ENCODE data around the gene THSD7B. TPM values are rescaled to one million over a fixed set of nuclear protein-coding genes. Genes with fewer than 3 reads are reported as not detected.

THSD7B gene
- total RNA-seq, 1 donor from 2014 or later, result 0.22 TPM

DNA sequence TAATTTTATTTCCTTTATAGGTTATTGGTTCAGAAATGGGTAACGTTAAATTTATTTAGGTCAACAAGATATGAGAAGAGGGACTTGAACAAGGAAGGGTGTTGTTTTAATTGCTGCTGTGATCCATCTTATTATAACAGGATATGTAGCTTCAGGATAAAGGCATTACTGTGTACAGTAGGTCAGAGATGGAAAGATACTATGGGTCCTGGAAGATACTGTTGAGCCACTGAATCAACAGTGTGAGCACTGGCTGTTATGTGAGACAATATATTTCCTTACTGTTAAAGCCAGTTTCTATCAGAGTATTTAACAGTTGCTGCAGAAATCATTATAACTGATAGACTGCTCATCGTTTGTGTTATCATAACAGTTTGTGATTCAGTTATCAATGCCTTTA lies 414.7 kb downstream of the THSD7B start:
- H3K27me3 Mint-ChIP-seq (ENCODE audit: low read depth), result no peaks in the 10 kb centered on the region
- no peak overlapping the region for H3K4me3 Mint-ChIP-seq
- no peaks in the 10 kb centered on the region for H3K36me3 Mint-ChIP-seq
- TF ChIP-seq, protein P1, sequence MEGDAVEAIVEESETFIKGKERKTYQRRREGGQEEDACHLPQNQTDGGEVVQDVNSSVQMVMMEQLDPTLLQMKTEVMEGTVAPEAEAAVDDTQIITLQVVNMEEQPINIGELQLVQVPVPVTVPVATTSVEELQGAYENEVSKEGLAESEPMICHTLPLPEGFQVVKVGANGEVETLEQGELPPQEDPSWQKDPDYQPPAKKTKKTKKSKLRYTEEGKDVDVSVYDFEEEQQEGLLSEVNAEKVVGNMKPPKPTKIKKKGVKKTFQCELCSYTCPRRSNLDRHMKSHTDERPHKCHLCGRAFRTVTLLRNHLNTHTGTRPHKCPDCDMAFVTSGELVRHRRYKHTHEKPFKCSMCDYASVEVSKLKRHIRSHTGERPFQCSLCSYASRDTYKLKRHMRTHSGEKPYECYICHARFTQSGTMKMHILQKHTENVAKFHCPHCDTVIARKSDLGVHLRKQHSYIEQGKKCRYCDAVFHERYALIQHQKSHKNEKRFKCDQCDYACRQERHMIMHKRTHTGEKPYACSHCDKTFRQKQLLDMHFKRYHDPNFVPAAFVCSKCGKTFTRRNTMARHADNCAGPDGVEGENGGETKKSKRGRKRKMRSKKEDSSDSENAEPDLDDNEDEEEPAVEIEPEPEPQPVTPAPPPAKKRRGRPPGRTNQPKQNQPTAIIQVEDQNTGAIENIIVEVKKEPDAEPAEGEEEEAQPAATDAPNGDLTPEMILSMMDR (IDR thresholded peaks at IDR 0.05; ENCODE audit: unreplicated experiment), result no peak
- H3K4me1 Mint-ChIP-seq, result peaks cover 20% of the 10 kb centered on the region
- no peak overlapping the region for H3K27ac Mint-ChIP-seq
- no peaks in the 10 kb centered on the region for H3K9me3 Mint-ChIP-seq
- no peak for DNase-seq (ENCODE audit: low spot score in 2 of 2, unreplicated experiment in 2 of 2)

DNA sequence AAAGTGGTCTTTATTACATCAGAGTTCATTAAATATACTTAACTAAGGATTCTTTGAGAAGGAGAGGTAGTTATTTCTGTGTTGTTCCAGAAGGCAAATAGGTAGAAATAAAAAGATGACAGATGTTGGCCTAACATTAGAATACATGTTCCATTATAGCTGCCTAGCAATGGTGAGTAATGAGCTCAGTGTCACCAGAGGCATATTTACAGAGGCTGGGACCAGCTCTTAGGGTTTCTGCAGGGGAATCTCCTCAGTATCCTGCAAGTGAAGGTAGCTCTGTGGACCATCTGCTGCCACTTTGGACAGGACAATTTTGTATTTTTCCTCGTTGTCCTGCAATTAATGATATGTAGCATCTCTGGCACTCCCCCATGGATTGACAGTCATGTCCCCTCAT lies 416.0 kb downstream of the THSD7B start:
- no peaks in the 10 kb centered on the region for H3K27me3 Mint-ChIP-seq (ENCODE audit: low read depth)
- H3K9me3 Mint-ChIP-seq, result peaks cover 7% of the 10 kb centered on the region
- H3K4me3 Mint-ChIP-seq, result no peak overlapping the region
- H3K27ac Mint-ChIP-seq, result no peak overlapping the region
- peaks cover 20% of the 10 kb centered on the region for H3K4me1 Mint-ChIP-seq
- no peaks in the 10 kb centered on the region for H3K36me3 Mint-ChIP-seq
- TF ChIP-seq, protein P1 (IDR thresholded peaks at IDR 0.05; ENCODE audit: unreplicated experiment), result no peak
- DNase-seq (ENCODE audit: low spot score in 2 of 2, unreplicated experiment in 2 of 2), result no peak

DNA sequence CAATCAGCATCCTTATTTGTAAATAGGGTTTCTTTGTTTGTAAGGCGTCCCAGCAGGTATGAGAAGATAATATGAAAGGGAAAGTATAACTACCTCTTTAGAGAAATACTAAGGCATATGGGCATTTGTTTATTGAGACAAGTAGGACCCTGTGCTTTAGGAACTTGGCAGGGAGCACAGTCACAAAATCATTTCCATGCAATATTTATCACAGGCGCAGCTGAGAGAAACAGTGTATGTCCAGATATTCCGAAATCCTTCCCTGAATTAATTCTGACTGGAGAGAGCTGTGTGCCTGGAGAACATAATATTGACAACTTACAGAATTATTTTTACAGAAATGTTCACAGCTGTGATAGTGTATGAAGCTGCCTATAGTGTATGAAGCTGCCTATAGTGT lies 416.7 kb downstream of the THSD7B start:
- Mint-ChIP-seq H3K27me3 (ENCODE audit: low read depth) (no peaks in the 10 kb centered on the region), H3K36me3 (no peaks in the 10 kb centered on the region), H3K4me1 (peaks cover 20% of the 10 kb centered on the region), H3K4me3 (no peak overlapping the region), H3K27ac (no peak overlapping the region), H3K9me3 (peaks cover 11% of the 10 kb centered on the region)
- DNase-seq (ENCODE audit: low spot score in 2 of 2, unreplicated experiment in 2 of 2), result no peak
- TF ChIP-seq, protein P1 (IDR thresholded peaks at IDR 0.05; ENCODE audit: unreplicated experiment), result no peak

GRCh38 chr2:137183206-137183898 lies 418.0 kb downstream of the THSD7B start:
- Mint-ChIP-seq H3K36me3 (no peaks in the 10 kb centered on the region), H3K9me3 (peaks cover 14% of the 10 kb centered on the region), H3K4me1 (peaks cover 20% of the 10 kb centered on the region), H3K4me3 (no peak overlapping the region), H3K27me3 (ENCODE audit: low read depth) (peaks cover 2% of the 10 kb centered on the region), H3K27ac (no peak overlapping the region)
- DNase-seq (ENCODE audit: low spot score in 2 of 2, unreplicated experiment in 2 of 2), result no peak
- TF ChIP-seq, protein P1 (IDR thresholded peaks at IDR 0.05; ENCODE audit: unreplicated experiment), result no peak

GRCh38 chr2:137185378-137186078 lies 420.2 kb downstream of the THSD7B start:
- TF ChIP-seq, protein P1 (IDR thresholded peaks at IDR 0.05; ENCODE audit: unreplicated experiment), result no peak
- peaks cover 14% of the 10 kb centered on the region for H3K9me3 Mint-ChIP-seq
- H3K36me3 Mint-ChIP-seq, result no peaks in the 10 kb centered on the region
- H3K27ac Mint-ChIP-seq, result no peak overlapping the region
- H3K4me3 Mint-ChIP-seq, result no peak overlapping the region
- peaks cover 13% of the 10 kb centered on the region for H3K4me1 Mint-ChIP-seq
- DNase-seq (ENCODE audit: low spot score in 2 of 2, unreplicated experiment in 2 of 2), result no peak
- H3K27me3 Mint-ChIP-seq (ENCODE audit: low read depth), result peaks cover 12% of the 10 kb centered on the region

Data from mesothelial cell of epicardium (in vitro differentiated cells).